Measurements from ENCODE around the gene ASXL1. TPM values are rescaled to one million over a fixed set of nuclear protein-coding genes. Genes with fewer than 3 reads are reported as not detected.
"Not testable (repeated sequence)": the region's sequence is repeated elsewhere in the genome, so short reads cannot be mapped to it uniquely, and the experiment has no call there.

Gene ASXL1
- total and polyA plus RNA-seq, 2 donors (not counting 1 experiment from before 2014, with no cell fraction given) = 93.0 to 180 TPM

DNA sequence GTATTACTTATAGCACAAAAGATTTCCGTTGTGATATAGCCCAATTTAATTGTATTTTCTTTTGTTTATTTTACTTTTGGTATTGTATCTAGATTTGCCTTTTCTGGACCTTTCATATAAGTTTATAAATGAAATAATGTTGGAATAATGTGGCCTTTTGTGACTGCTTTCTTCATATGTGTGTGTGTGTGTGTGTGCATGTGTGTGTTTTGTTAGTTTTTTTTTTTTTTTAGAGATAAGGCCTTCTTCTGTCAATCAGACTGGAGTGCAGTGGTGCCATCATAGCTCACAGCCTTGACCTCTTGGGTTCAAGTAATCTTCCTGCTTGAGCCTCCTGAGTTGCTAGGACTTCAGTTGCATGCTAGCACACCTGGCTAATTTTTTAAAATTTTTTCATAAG, 37.8 kb upstream of the ASXL1 start:
- Mint-ChIP-seq H3K27me3 (no peaks in the 10 kb centered on the region), H3K27ac (no peak overlapping the region), H3K9me3 (ENCODE audit: insufficient read depth) (no peaks in the 10 kb centered on the region), H3K4me3 (no peak overlapping the region), H3K4me1 (peaks cover 3% of the 10 kb centered on the region)
- Histone ChIP-seq H3K9me3 (ENCODE audit: control extremely low read depth in 1 of 3, control insufficient read depth in 2 of 3, insufficient read depth in 1 of 3, low read length in 2 of 3) (no peaks in the 10 kb centered on the region), H3K4me2 (replicated peaks; ENCODE audit: low read depth, low read length, poor library complexity, severe bottlenecking) (no peak overlapping the region), H3K27me3 (replicated peaks in 1 of 4; ENCODE audit: control extremely low read depth in 1 of 4, control insufficient read depth in 3 of 4, insufficient read depth in 4 of 4, low read length in 3 of 4) (no peaks in the 10 kb centered on the region), H3K27ac (ENCODE audit: low read length in 2 of 2) (no peak overlapping the region), H2AFZ (ENCODE audit: insufficient read depth, low read depth, low read length, poor library complexity, severe bottlenecking) (no peak overlapping the region), H3K9ac (ENCODE audit: low read length) (no peak overlapping the region), H4K20me1 (ENCODE audit: control insufficient read depth, insufficient read depth, low read length, poor library complexity, severe bottlenecking) (no peaks in the 10 kb centered on the region), H3K4me3 (ENCODE audit: control extremely low read depth in 1 of 5, extremely low read depth in 1 of 5, insufficient read depth in 1 of 5, low read depth in 2 of 5, low read length in 4 of 5) (no peak overlapping the region), H3K4me1 (ENCODE audit: control insufficient read depth in 2 of 2, insufficient read depth in 2 of 2, low read length in 2 of 2) (no peaks in the 10 kb centered on the region), H3K36me3 (replicated peaks in 1 of 2; ENCODE audit: control extremely low read depth in 1 of 2, control insufficient read depth in 1 of 2, extremely low read depth in 1 of 2, insufficient read depth in 2 of 2, low read length in 1 of 2) (peaks cover 2 to 40% of the 10 kb centered on the region in 2 experiments), H3K79me2 (ENCODE audit: control insufficient read depth, insufficient read depth, low read length) (no peaks in the 10 kb centered on the region)
- POLR2A ChIA-PET = no interaction called here
- WGBS (ENCODE audit: insufficient coverage) = no CpG with 5 or more reads among the region's 1 CpG
- DNase-seq = no peak
- intact Hi-C loops (cut with micrococcal nuclease) = no loop called here
- ATAC-seq (ENCODE audit: low read depth) = no peak
- no peak for TF ChIP-seq EZH2 (IDR thresholded peaks at IDR 0.05; ENCODE audit: borderline replicate concordance, insufficient read depth, low read depth, low read length, poor library complexity, severe bottlenecking)
- TF ChIP-seq, protein P1, sequence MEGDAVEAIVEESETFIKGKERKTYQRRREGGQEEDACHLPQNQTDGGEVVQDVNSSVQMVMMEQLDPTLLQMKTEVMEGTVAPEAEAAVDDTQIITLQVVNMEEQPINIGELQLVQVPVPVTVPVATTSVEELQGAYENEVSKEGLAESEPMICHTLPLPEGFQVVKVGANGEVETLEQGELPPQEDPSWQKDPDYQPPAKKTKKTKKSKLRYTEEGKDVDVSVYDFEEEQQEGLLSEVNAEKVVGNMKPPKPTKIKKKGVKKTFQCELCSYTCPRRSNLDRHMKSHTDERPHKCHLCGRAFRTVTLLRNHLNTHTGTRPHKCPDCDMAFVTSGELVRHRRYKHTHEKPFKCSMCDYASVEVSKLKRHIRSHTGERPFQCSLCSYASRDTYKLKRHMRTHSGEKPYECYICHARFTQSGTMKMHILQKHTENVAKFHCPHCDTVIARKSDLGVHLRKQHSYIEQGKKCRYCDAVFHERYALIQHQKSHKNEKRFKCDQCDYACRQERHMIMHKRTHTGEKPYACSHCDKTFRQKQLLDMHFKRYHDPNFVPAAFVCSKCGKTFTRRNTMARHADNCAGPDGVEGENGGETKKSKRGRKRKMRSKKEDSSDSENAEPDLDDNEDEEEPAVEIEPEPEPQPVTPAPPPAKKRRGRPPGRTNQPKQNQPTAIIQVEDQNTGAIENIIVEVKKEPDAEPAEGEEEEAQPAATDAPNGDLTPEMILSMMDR (IDR thresholded peaks at IDR 0.05) = no peak
- CTCF ChIA-PET = no interaction called here

DNA sequence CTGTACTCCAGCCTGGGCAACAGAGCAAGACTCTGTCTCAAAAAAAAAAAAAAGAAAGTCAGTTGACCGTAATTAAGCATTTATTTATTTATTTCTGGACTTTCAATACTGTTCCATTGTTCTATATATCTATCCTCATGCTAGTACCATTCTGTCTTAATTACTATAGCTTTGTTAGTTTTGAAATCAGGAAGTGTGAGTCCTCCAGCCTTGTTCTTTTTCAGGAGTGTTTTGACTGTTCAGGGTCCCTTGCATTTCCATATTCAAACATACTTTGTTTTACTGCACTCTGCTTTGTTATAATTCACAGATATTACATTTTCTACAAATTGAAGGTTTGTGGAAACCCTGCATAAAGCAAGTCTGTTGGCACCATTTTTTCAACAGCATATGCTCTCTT, 36.7 kb upstream of the ASXL1 start:
- H3K36me3 ChIP-seq (replicated peaks in 1 of 2; ENCODE audit: control extremely low read depth in 1 of 2, control insufficient read depth in 1 of 2, extremely low read depth in 1 of 2, insufficient read depth in 2 of 2, low read length in 1 of 2) = peaks cover 5 to 36% of the 10 kb centered on the region in 2 experiments
- ChIA-PET CTCF (interaction anchor here (0.5 to 0.7 kb wide), 2 partner anchors 39 to 201 kb away, joined by 3 to 5 read pairs; no protein-coding TSS in a partner anchor), POLR2A (interaction anchor here (0.7 kb wide), 1 partner anchor 38 kb away, joined by 5 read pairs; no protein-coding TSS in a partner anchor)
- no peaks in the 10 kb centered on the region for H3K27me3 ChIP-seq (replicated peaks in 1 of 4; ENCODE audit: control extremely low read depth in 1 of 4, control insufficient read depth in 3 of 4, insufficient read depth in 4 of 4, low read length in 3 of 4)
- no peak overlapping the region for H2AFZ ChIP-seq (ENCODE audit: insufficient read depth, low read depth, low read length, poor library complexity, severe bottlenecking)
- no peaks in the 10 kb centered on the region for H4K20me1 ChIP-seq (ENCODE audit: control insufficient read depth, insufficient read depth, low read length, poor library complexity, severe bottlenecking)
- no peaks in the 10 kb centered on the region for H3K4me1 ChIP-seq (ENCODE audit: control insufficient read depth in 2 of 2, insufficient read depth in 2 of 2, low read length in 2 of 2)
- H3K27ac ChIP-seq (ENCODE audit: low read length in 2 of 2) = no peak overlapping the region
- H3K4me2 ChIP-seq (replicated peaks; ENCODE audit: low read depth, low read length, poor library complexity, severe bottlenecking) = no peak overlapping the region
- no peaks in the 10 kb centered on the region for H3K9me3 ChIP-seq (ENCODE audit: control extremely low read depth in 1 of 3, control insufficient read depth in 2 of 3, insufficient read depth in 1 of 3, low read length in 2 of 3)
- DNase-seq = no peak
- no CpG with 5 or more reads among the region's 1 CpG for WGBS (ENCODE audit: insufficient coverage)
- Mint-ChIP-seq H3K27me3 (no peaks in the 10 kb centered on the region), H3K4me1 (peaks cover 3% of the 10 kb centered on the region), H3K27ac (no peak overlapping the region), H3K4me3 (no peak overlapping the region), H3K9me3 (ENCODE audit: insufficient read depth) (no peaks in the 10 kb centered on the region)
- H3K4me3 ChIP-seq (ENCODE audit: control extremely low read depth in 1 of 5, extremely low read depth in 1 of 5, insufficient read depth in 1 of 5, low read depth in 2 of 5, low read length in 4 of 5) = no peak overlapping the region
- H3K79me2 ChIP-seq (ENCODE audit: control insufficient read depth, insufficient read depth, low read length) = no peaks in the 10 kb centered on the region
- H3K9ac ChIP-seq (ENCODE audit: low read length) = no peak overlapping the region
- intact Hi-C loops (cut with micrococcal nuclease) = no loop called here
- TF ChIP-seq EZH2 (IDR thresholded peaks at IDR 0.05; ENCODE audit: borderline replicate concordance, insufficient read depth, low read depth, low read length, poor library complexity, severe bottlenecking) = no peak
- TF ChIP-seq, protein P1 (IDR thresholded peaks at IDR 0.05) = no peak
- no peak for ATAC-seq (ENCODE audit: low read depth)

DNA sequence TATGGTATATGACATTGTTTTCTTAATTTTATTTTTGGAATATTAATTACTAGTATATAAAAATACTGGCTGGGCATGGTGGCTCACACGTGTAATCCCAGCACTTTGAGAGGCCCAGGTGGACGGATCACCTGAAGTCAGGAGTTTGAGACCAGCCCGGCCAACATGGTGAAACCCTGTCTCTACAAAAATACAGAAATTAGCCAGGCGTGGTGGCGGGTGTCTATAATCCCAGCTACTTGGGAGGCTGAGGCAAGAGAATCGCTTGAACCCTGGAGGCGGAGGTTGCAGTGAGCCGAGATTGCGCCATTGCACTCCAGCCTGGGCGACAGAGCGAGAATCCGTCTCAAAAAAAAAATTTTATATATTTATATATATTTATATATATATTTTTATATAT, 35.9 kb upstream of the ASXL1 start:
- ATAC-seq (ENCODE audit: low read depth); CTCF ChIA-PET; H3K27me3 Mint-ChIP-seq; intact Hi-C loops (cut with micrococcal nuclease); H3K4me3 ChIP-seq (ENCODE audit: control extremely low read depth in 1 of 5, extremely low read depth in 1 of 5, insufficient read depth in 1 of 5, low read depth in 2 of 5, low read length in 4 of 5); POLR2A ChIA-PET; H3K9me3 ChIP-seq (ENCODE audit: control extremely low read depth in 1 of 3, control insufficient read depth in 2 of 3, insufficient read depth in 1 of 3, low read length in 2 of 3); H3K27ac Mint-ChIP-seq; H3K79me2 ChIP-seq (ENCODE audit: control insufficient read depth, insufficient read depth, low read length); H4K20me1 ChIP-seq (ENCODE audit: control insufficient read depth, insufficient read depth, low read length, poor library complexity, severe bottlenecking); H3K4me1 ChIP-seq (ENCODE audit: control insufficient read depth in 2 of 2, insufficient read depth in 2 of 2, low read length in 2 of 2); H3K9me3 Mint-ChIP-seq (ENCODE audit: insufficient read depth); H2AFZ ChIP-seq (ENCODE audit: insufficient read depth, low read depth, low read length, poor library complexity, severe bottlenecking); H3K4me1 Mint-ChIP-seq; H3K4me2 ChIP-seq (replicated peaks; ENCODE audit: low read depth, low read length, poor library complexity, severe bottlenecking); DNase-seq; H3K9ac ChIP-seq (ENCODE audit: low read length); H3K27ac ChIP-seq (ENCODE audit: low read length in 2 of 2); H3K4me3 Mint-ChIP-seq; H3K27me3 ChIP-seq (replicated peaks in 1 of 4; ENCODE audit: control extremely low read depth in 1 of 4, control insufficient read depth in 3 of 4, insufficient read depth in 4 of 4, low read length in 3 of 4): not testable (repeated sequence)
- WGBS (ENCODE audit: insufficient coverage) = 100% methylated on average over 2 of the region's 12 CpGs
- peaks cover 10 to 36% of the 10 kb centered on the region in 2 experiments for H3K36me3 ChIP-seq (replicated peaks in 1 of 2; ENCODE audit: control extremely low read depth in 1 of 2, control insufficient read depth in 1 of 2, extremely low read depth in 1 of 2, insufficient read depth in 2 of 2, low read length in 1 of 2)
